ENCODE results near the gene EIF2S2. TPM values are rescaled to one million over a fixed set of nuclear protein-coding genes. Genes with fewer than 3 reads are reported as not detected.
"Not testable (repeated sequence)": the region's sequence is repeated elsewhere in the genome, so short reads cannot be mapped to it uniquely, and the experiment has no call there.

EIF2S2 gene, protein sequence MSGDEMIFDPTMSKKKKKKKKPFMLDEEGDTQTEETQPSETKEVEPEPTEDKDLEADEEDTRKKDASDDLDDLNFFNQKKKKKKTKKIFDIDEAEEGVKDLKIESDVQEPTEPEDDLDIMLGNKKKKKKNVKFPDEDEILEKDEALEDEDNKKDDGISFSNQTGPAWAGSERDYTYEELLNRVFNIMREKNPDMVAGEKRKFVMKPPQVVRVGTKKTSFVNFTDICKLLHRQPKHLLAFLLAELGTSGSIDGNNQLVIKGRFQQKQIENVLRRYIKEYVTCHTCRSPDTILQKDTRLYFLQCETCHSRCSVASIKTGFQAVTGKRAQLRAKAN
- total RNA-seq (2014; rRNA removed; shearing (Covaris generic)) = 156 and 179 TPM in 2 replicates

DNA sequence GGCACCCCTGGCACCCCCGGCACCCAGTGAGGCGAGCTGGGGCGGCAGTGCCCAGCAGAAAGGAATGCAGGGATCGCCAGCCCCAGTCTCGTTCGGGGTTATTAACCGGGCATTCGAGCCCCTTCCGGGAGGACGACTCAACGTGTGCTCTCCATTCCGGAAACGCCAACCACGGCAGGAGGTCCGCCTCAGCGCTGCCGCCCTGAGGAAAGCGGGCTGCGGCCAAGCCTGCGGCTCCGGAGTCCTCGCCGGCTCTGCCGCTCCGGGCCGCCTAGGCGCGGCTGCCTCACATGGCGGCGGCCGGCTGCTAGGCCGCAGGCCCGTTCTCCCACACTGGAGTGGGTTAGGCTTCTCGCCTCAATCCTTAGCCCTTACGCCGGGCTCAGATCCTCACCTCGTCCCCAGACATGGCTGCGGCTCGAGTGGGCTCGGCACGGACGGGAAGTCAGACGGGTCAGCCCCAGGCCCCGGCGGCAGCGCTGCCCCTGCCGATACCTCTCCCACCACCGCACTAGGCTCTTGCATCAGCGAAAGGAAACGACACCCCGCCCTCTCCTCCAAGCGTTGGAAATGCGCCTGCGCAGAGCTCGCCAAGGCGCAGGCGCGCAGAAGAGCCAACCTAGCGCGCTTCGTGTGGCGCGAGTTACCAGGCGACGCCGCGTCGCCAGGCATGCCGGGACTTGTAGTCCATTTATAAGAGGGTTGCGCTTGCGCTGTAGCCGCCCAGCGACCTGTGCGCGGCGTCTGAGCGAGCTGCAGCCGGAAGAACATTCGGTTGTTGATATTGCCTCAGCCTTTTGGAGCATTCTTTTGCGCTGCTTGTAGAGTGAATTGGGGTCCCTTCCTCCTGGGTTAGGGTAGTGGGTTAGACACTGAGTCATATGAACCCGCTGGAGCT lies at the start of gene EIF2S2:
Gene EIF2S2, minus strand, starts transcription at position 542 of the 898 bp plus-strand sequence. Its CDS starts 133 bp downstream, at position 409.
- peak; percentile 99 for DNase-seq (ENCODE audit: low read depth)

DNA sequence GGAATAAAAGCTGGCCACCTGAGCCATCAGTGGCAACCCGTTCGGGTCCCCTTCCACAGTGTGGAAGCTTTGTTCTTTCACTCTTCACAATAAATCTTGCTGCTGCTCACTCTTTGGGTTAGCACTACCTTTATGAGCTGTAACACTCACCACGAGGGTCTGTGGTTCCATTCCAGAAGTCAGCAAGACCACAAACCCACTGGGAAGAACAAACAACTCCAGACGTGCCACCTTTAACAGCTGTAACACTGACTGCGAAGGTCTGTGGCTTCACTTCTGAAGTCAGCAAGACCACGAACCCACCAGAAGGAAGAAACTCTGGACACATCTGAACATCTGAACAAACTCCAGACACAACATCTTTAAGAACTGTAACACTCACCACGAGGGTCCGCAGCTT lies 45.7 kb upstream of the EIF2S2 start:
- DNase-seq (ENCODE audit: low read depth) = not testable (repeated sequence)

DNA sequence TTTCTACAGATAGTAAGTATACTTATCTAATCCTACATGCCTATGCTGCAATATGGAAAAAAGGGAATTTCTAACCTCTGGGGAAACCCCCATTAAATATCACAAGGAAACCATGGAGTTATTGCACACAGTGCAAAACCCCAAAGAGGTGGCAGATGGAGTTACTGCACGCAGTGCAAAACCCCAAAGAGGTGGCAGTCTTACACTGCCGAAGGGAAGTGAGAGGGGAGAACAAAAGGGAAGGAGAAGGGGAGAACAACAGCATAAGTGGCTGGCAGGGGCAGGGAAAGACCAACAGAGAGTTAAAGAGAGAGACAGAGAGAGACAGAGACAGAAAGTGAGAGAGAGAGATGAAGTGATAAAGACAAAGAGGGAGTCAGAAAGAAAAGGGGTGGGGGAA lies 43.8 kb upstream of the EIF2S2 start:
- DNase-seq (ENCODE audit: low read depth) = no peak

DNA sequence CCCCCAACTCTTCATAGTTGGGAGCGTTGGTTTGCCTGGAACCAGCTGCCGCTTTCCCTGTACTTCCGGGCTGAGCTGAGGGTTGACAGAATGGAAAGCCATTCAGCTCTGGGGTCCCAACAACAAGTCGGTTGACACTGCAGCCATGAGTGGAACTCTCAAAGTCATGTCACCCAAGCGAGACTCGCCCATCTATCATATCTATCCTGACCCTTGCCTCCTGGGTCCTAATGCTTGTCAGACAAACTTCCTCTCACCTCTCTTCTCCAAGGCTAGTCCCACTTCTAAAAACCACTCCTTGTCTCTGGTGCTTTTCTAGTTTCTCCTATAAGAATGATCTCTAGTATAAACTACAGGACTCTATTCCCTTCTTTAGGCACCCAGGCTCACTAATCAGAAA lies 41.1 kb upstream of the EIF2S2 start:
- not testable (repeated sequence) for DNase-seq (ENCODE audit: low read depth)

DNA sequence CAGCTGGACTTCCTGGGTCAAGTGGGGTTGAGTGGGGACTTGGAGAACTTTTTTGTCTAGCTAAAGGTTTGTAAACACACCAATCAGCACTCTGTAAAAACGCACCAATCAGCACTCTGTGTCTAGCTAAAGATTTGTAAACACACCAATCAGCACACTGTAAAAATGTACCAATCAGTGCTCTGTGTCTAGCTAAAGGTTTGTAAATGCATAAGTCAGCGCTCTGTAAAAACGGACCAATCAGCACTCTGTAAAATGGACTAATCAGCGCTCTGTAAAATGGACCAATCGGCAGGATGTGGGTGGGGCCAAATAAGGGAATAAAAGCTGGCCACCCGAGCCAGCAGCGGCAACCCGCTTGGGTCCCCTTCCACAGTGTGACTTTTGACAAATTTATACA lies 40.0 kb upstream of the EIF2S2 start:
- not testable (repeated sequence) for DNase-seq (ENCODE audit: low read depth)

DNA sequence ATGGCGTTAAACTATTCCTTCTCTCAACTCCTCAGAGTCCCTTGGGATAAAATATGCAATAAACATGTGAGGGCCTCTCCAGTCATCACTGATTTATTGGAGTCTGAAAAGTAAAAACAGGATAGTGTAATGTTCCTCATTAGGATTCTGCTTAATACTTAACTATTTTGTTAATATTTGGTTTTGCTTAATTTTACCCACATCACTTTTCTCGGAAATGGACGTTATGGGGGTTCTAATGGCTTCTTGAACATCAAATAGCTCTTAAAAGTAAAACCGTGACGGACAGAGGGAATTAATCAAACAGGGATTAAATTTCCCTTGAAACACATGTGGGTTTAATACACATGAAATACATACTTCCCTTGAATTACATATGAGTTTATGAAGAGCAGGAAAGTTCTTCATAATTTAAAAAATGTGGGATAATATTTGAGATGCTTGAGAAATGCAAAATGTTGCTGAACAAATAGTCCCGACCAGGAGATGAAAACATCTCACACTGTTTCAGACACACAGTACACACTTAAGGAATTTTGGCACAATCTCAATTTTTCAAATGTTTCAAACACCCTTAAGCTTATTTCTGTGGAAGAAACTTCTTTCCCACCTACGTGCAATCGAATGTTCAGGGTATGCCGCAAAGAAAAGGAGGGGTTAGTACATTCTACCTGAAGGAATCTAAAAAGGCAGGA lies 38.4 kb upstream of the EIF2S2 start:
- DNase-seq (ENCODE audit: low read depth) = no peak

DNA sequence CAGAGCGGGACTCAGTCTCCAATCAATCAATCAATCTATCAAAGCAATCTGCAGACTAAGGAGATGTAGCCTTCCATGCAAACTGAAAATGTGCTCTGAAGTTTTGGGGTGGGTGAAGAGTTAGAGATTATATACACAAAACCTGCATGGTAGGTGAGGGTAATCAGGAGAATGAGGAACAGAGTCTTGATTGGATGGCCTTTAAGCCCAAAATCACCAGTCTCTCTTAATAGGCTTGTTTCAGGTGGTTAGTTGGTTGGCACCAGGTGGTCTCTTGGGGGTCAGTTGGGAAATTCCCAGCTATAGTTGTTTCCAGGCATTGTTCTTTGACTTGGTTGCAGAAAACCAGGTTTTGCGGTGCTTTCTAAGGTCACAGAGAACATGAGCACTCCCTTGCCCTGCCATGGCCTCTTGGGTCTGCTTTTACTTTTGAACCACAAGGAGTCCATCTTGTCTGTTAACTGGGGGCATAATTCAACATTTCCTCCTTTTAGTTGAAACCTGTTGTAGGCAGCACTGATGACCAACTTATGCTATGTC lies 33.3 kb upstream of the EIF2S2 start:
- no peak for DNase-seq (ENCODE audit: low read depth)

DNA sequence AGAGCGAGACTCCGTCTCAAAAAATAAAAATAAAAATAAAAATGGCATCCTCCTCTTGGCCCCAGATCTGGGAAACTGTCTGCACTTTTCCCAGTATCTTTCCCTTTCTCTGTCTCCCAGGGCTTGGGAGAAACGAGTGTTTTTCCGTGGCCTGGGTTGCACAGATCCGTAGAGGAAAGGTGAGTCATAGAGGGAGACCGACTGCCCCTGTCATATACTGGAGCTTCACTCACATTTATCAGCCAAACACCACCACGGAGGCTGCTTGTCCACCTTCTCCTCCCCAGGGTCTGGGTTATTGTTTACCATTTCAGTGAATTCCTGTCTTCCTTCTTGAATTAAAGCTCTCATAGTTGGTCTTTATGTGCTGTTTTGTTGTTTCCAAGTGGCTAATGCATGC lies 31.9 kb upstream of the EIF2S2 start:
- peak; percentile 74 for DNase-seq (ENCODE audit: low read depth)

DNA sequence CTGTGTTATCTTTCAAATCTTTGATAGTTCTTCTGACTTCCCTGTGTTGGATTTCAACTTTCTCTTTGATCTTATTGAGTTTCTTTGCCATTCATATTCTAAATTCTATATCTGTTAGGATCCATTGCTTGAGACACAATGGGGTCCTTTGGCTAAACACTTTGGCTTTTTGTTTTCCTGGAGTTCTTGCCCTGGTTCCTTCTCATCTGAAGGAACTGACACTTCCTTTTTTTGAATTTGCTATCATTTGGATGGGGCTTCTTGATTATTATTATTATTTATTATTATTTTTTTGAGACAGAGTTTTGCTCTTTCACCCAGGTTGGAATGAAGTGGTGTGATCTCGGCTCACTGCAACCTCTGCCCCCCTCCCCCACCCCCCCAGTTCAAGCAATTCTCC lies 30.1 kb upstream of the EIF2S2 start:
- DNase-seq (ENCODE audit: low read depth) = no peak

DNA sequence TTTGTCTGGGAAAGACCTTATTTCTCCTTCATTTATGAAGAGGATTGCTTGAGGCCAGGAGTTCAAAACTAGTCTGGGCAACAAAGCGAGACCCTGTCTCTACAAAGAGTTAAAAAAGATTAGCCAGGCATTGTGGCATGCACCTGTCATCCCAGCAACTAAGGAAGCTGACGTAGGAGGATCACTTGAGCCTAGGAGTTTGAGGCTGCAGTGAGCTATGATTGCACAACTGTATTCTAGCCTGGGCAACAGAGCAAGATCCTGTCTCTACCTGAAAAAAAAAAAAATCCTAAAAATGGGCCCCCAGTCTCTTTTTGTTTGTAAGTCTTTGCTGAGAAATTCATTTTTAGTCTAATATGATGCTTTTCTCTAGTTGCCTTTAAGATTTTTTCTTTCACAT lies 29.2 kb upstream of the EIF2S2 start:
- no peak for DNase-seq (ENCODE audit: low read depth)

DNA sequence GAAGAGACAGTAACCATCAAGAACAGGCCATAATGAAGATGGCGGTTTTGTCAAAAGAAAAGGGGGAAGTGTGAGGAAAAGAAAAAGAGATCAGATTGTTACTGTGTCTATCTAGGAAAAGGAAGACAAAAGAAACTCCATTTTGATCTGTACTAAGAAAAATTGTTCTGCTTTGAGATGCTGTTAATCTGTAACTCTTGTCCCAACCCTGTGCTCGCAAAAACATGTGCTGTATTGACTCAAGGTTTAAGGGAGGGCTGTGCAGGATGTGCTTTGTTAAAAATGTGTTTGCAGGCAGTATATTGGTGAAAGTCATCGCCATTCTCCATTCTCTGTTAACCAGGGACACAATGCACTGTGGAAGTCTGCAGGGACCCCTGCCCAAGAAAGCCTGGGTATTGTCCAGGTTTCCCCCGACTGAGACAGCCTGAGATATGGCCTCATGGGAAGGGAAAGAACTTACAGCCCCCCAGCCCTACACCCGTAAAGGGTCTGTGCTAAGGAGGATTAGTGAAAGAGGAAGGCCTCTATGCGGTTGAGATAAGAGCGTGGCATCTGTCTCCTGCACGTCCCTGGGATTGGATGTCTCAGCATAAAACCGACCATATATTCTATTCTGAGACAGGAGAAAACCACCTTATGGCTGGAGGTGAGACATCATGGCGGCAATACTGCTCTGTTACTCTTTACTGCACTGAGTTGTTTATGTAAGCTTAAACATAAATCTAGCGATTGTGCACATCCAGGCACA lies 23.7 kb upstream of the EIF2S2 start:
- not testable (repeated sequence) for DNase-seq (ENCODE audit: low read depth)

DNA sequence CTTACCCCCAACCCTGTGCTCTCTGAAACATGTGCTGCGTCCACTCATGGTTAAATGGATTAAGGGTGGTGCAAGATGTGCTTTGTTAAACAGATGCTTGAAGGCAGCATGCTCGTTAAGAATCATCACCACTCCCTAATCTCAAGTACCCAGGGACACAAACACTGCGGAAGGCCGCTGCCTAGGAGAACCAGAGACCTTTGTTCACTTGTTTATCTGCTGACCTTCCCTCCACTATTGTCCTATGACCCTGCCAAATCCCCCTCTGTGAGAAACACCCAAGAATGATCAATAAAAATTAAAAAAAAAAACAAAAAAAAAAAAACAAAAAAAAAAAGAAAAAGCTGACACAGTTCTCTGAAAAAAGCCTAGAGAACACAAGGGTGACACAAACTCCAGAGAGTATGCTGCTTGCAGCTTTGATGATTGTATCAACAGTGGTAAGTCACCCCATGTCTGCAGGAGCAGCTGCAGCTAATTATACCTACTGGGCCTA lies 21.4 kb upstream of the EIF2S2 start:
- not testable (repeated sequence) for DNase-seq (ENCODE audit: low read depth)

DNA sequence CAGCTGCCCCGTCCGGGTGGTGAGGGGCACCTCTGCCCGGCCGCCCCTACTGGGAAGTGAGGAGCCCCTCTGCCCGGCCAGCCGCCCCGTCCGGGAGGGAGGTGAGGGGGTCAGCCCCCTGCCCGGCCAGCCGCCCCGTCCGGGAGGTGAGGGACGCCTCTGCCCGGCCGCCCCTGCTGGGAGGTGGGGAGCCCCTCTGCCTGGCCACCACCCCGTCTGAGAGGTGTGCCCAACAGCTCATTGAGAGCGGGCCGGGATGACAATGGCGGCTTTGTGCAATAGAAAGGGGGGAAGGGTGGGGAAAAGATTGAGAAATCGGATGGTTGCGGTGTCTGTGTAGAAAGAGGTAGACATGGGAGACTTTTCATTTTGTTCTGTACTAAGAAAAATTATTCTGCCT lies 20.9 kb upstream of the EIF2S2 start:
- not testable (repeated sequence) for DNase-seq (ENCODE audit: low read depth)

DNA sequence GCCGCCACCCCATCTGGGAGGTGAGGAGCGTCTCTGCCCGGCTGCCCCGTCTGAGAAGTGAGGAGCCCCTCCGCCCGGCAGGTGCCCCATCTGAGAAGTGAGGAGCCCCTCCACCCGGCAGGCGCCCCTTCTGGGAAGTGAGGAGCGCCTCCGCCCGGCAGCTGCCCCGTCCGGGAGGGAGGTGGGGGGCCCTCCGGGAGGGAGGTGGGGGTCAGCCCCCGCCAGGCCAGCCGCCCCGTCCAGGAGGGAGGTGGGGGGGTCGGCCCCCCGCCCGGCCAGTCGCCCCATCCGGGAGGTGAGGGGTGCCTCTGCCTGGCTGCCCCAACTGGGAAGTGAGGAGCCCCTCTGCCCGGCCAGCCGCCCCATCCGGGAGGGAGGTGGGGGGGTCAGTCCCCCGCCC lies 20.4 kb upstream of the EIF2S2 start:
- DNase-seq (ENCODE audit: low read depth) = not testable (repeated sequence)

DNA sequence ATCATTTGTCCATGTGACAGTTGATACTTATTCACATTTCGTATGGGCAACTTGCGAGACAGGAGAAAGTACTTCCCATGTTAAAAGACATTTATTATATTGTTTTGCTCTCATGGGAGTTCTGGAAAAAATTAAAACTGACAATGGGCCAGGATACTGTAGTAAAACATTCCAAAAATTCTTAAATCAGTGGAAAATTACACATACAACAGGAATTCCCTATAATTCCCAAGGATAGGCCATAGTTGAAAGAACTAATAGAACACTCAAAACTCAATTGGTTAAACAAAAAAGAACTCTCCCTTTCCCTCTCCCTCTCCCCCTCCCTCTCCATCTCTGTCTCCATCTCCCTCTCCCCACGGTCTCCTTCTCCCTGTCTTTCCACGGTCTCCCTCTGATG lies 19.4 kb upstream of the EIF2S2 start:
- no peak for DNase-seq (ENCODE audit: low read depth)

DNA sequence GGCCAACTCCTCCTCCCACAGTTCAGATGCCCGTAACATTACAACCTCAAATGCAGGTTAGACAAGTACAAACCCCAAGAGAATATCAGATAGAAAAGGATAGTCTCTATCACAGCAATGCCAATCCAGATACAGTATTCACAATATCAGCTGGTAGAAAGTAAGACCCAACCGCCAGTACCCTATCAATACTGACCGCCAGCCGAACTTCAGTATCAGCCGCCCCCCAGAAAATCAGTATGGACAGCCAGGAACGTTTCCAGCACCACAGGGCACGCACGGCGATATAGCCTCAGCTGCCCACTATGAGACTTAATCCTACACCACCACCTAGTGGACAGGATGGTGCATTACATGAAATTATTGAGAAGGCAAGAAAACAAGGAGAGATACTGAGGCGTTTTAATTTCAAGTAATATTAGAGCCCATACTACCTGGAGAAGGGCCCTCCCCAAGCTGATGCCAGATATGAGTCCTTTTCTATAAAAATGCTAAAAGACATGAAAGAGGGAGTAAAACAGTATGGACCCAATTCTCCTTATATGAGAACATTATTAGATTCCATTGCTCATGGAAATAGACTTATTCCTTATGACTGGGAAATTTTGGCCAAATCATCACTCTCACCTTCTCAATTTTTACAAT lies 17.6 kb upstream of the EIF2S2 start:
- peak; percentile 81 for DNase-seq (ENCODE audit: low read depth)

DNA sequence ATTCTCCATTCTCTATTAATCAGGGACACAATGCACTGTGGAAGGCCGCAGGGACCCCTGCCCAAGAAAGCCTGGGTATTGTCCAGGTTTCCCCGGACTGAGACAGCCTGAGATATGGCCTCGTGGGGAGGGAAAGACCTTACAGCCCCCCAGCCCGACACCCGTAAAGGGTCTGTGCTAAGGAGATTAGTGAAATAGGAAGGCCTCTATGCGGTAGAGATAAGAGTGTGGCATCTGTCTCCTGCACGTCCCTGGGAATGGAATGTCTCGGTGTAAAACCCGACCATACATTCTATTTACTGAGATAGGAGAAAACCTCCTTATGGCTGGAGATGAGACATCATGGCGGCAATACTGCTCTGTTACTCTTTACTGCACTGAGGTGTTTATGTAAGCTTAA lies 15.7 kb upstream of the EIF2S2 start:
- no peak for DNase-seq (ENCODE audit: low read depth)

DNA sequence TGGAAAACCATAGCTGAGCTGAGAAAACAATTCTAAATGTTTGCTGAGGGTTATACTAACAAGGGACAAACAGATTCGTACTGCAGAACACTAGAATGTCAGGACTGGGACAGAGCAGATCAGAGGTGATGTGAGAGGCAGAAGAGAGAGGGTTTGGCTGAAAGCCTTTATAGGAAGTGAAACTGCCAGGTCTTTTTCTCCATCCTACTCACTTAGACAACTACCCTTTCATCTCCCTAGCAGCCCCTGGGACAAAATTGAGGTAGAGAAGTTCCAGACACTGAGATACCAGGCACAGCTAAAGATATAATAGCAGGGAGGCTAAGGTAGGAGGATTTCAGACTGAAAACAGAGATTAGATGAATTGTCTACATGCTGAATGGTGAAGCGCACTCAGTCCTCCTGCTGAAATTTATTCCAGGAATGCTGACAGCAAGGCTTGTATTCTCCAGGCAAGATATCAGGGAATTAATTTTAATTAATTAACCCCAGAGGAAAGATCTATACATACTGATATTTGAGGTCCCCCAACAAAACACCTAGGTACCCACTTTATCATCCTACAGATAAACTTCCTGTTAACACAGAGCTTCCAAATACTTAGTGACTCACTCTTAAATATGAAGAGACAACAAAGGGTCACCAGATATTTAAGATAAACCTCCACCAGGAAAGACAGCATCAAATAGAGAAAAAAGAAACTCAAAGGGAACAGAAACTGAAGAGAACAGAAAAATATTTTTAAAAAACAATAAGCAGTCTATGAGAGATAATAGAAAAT lies 12.6 kb upstream of the EIF2S2 start:
- no peak for DNase-seq (ENCODE audit: low read depth)

DNA sequence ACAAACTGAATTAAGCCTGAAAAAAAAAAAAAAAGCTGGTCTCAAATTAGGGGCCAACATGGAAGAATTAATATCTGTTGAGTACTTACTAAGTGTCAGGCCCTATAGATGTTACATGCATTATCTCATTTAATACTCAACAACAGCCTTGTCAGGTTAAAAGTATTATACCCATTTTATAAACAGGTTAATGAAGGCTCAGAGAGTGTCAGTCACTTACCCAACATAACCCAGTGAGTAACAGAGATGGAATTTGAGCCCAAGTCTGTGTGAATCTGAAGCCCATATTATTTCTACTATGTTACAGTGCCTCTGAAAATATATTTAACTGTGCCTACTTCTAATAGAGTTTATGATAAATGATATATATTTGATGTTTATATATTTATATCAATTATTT lies 11.3 kb upstream of the EIF2S2 start:
- DNase-seq (ENCODE audit: low read depth) = no peak

Measured in M059J (cell line).